Left renal pelvis (tissue), 4 donors: ENCODE data around the gene SEMA3G. TPM values are rescaled to one million over a fixed set of nuclear protein-coding genes. Genes with fewer than 3 reads are reported as not detected.

Experiments
- DNase-seq, 4 donors: peaks; one replicate each; pipeline ENCODE4 v3.0.0-alpha.2; 2013; ENCODE audit warnings: low read depth in 4 of 4, low spot score in 3 of 4
- polyA plus RNA-seq, 4 donors: library from polyadenylated mRNA; unstranded; fragments of 120-200 nt; gene quantifications; one replicate each; pipeline ENCODE4 v1.2.1, GENCODE V29; 2013; ENCODE audit not compliant: insufficient read length in 4 of 4

SEMA3G gene
- polyA plus RNA-seq, 4 donors, result 5.7 to 30.7 (median 26.9) TPM

GRCh38 chr3:52423173-52423572 is 21.7 kb downstream of the SEMA3G start:
- no peak for DNase-seq

- DNase-seq, result no peak
Observed at GRCh38 chr3:52422669-52423068, 22.2 kb downstream of the SEMA3G start.

- no peak for DNase-seq
Observed at GRCh38 chr3:52420388-52420787, 24.5 kb downstream of the SEMA3G start.

GRCh38 chr3:52415800-52416199 is 29.1 kb downstream of the SEMA3G start:
- DNase-seq, result no peak

- no peak for DNase-seq
Observed at GRCh38 chr3:52408466-52408865, 36.4 kb downstream of the SEMA3G start.

- DNase-seq, result no peak
Observed at GRCh38 chr3:52407779-52408178, 37.1 kb downstream of the SEMA3G start.

- DNase-seq, result no peak
Observed at GRCh38 chr3:52406791-52407510, 38.0 kb downstream of the SEMA3G start.

GRCh38 chr3:52406231-52406661 is 38.7 kb downstream of the SEMA3G start:
- no peak for DNase-seq

- no peak for DNase-seq
Observed at GRCh38 chr3:52405601-52406110, 39.2 kb downstream of the SEMA3G start.

GRCh38 chr3:52405066-52405465 is 39.8 kb downstream of the SEMA3G start:
- DNase-seq, result no peak

- no peak for DNase-seq
Observed at GRCh38 chr3:52404391-52404790, 40.5 kb downstream of the SEMA3G start.

GRCh38 chr3:52403955-52404354 is 40.9 kb downstream of the SEMA3G start:
- no peak for DNase-seq

GRCh38 chr3:52403271-52403841 is 41.5 kb downstream of the SEMA3G start:
- no peak for DNase-seq

- no peak for DNase-seq
Observed at GRCh38 chr3:52402706-52403270, 42.1 kb downstream of the SEMA3G start.

- DNase-seq, result no peak
Observed at GRCh38 chr3:52402101-52402521, 42.8 kb downstream of the SEMA3G start.

- DNase-seq, result no peak
Observed at GRCh38 chr3:52401551-52401950, 43.4 kb downstream of the SEMA3G start.

GRCh38 chr3:52401021-52401420 is 43.9 kb downstream of the SEMA3G start:
- DNase-seq, result no peak

GRCh38 chr3:52400275-52400793 is 44.6 kb downstream of the SEMA3G start:
- DNase-seq, result no peak

- no peak for DNase-seq
Observed at GRCh38 chr3:52399593-52399992, 45.3 kb downstream of the SEMA3G start.

- DNase-seq, result no peak
Observed at GRCh38 chr3:52399131-52399530, 45.8 kb downstream of the SEMA3G start.

GRCh38 chr3:52398670-52399081 is 46.2 kb downstream of the SEMA3G start:
- no peak for DNase-seq
